Mesenteric fat pad (tissue), 1 donor: ENCODE data around the gene ULK4. TPM values are rescaled to one million over a fixed set of nuclear protein-coding genes. Genes with fewer than 3 reads are reported as not detected.
"Not testable (repeated sequence)": the region's sequence is repeated elsewhere in the genome, so short reads cannot be mapped to it uniquely, and the experiment has no call there.

ENCODE experiments used
- DNase-seq: peaks from one replicate; pipeline ENCODE4 v3.0.0-alpha.2; 2020; ENCODE audit warnings: low spot score
- total RNA-seq: library from RNA; stranded (reverse); fragmentation: NEBNext Ultra II Directional; extraction: Animal tissue kit (Norgen Biotek cat#: 25700); gene quantifications from one replicate; pipeline ENCODE4 v1.2.1, GENCODE V29; 2021
- donor health status: DM: yes; HTN: yes; CAD: no.

ULK4 gene
- total RNA-seq, 1 donor from 2014 or later: 7.9 TPM

DNA sequence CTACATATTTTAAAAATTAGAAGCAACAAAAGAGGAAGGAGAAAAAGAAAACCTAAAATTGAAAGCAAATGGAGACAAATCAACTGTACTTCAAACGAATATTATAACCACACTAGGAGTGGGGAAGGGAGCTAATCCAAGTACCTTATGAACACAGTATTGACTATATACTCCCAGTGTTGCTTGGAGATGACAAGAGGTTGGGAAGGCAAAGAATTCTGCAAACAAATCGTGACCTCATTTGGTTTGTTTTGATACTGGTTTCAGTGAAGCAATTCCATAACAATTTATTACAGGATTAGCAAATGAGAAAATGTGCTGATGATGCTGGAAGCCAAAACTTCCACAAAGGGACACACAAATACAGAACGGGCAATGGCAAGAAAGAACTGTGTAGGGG, 268.1 kb downstream of the ULK4 start:
- DNase-seq: no peak

- DNase-seq: no peak
Observed at GRCh38 chr3:41690766-41691563, 270.9 kb downstream of the ULK4 start.

GRCh38 chr3:41688595-41689380, 273.1 kb downstream of the ULK4 start:
- no peak for DNase-seq

GRCh38 chr3:41684797-41685735, 276.8 kb downstream of the ULK4 start:
- no peak for DNase-seq

DNA sequence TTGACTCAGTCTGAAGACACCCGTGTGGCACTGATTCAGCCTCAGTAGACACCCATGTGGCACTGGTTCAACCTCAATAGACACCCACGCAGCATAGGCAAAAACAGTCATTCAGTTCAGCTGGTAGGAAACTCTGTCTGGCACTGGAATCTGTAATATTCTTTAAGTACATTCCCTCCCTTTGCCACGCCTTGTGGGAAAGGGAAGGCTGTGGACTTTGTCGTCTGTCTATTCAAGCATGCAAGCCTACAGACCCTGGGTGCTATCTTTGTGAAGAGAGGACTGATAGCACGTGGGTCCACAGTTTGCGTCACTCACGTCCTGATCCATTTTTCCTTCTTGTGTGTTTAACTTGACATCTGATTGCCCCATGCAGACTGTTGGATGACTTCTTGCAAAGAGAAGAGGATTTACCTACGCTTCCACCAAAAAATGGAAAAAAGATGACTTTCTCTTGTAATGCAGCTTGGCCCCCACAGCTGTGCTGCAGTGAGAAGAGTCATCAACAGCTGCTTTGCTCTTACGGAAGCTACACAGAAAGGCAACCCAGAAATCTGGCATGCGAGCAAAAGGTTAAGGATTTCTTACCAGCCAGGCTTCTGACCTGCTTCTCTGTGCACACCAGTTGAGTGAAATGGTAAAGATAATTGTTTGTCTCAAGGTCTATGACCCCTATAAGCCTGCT, 278.1 kb downstream of the ULK4 start:
- no peak for DNase-seq

DNA sequence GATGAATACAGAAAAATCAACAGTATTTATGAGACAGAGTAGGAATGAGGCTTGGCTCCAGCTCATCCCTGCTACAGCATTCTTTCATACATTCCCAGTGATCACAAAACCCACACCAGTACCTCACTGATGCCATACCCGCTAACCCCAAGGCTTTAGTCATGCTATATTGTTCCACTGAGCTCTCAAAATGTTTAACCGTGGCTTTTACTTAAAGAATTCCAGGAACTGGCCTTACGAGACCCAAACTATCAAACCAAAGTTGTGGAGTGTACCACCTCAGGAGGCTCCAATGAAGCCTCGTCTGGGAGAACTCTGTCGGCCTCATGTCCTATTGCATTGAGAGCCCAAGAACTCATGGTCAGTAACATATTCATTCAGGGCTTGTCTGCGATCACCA, 278.9 kb downstream of the ULK4 start:
- DNase-seq: no peak

DNA sequence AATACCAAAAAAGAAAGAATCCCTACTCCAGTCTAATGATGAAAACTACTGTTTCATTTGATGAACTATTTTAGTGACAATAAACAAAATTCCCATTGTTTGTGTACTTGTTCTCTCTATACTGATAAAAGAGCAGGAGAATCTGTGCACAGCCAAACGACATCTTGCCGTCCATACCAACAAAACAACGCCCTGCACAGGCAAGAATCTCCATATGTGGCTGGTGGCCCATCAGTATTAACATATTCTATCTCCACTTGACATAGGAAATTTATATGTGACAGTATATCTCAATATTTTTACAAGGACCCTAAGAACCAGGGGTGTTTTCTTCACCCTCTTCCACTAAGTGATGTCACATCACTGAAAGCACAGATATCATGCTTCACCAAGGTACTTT, 279.5 kb downstream of the ULK4 start:
- no peak for DNase-seq

- DNase-seq: no peak
Observed at GRCh38 chr3:41681479-41681878, 280.4 kb downstream of the ULK4 start.

- no peak for DNase-seq
Observed at GRCh38 chr3:41679374-41679773, 282.5 kb downstream of the ULK4 start.

DNA sequence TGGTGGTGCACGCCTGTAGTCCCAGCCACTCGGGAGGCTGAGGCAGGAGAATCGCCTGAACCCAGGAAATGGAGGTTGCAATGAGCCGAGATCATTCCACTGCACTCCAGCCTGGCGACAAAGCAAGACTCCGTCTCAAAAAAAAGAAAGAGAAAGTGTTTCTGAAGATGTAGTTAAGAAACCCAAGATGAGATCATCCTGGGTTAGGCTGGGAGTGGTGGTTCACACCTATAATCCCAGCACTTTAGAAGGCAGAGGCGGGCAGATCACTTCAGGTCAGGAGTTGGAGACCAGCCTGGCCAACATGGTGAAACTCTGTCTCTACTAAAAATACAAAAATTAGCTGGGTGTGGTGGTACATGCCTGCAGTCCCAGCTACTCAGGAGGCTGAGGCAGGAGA, 286.8 kb downstream of the ULK4 start:
- not testable (repeated sequence) for DNase-seq

GRCh38 chr3:41674449-41674848, 287.5 kb downstream of the ULK4 start:
- DNase-seq: no peak

- no peak for DNase-seq
Observed at GRCh38 chr3:41673650-41674049, 288.3 kb downstream of the ULK4 start.

- DNase-seq: no peak
Observed at GRCh38 chr3:41668379-41668778, 293.5 kb downstream of the ULK4 start.

DNA sequence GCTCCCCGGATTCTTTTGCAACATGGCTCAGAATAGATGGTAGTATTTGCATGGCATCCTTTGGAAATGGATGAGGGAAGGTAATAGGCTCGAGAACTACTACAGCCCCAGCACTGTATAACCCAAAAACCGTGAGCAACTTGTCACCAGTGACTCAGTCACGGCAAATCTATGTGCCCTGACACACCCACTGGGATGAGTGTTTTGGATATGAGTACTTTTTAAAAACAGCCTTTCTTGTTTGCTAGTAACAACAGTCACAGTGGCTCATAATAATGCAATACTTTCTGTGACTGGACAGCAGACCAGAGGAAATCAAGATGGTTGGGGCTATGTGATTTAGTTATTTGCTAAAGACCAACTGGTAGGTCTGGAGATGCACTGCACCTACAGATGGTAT, 299.6 kb downstream of the ULK4 start:
- DNase-seq: no peak

DNA sequence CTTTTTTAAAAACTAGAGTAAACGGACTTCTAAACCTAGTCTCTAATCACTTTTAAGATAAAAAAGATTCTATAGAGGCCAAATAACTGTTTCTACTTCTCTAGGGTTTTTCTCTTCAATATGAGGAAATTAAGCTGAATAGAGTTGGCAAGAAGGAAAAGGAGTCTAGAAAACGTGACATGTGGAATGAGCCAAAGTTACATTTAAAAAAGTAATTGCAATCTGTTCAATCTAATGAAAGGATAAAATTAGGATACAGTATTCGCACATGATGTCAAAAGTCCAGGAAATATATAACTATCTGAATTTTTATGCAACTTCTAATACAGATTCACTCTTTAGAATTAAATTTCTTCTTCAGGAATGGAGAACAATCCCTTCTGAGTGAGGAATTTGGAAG, 300.1 kb downstream of the ULK4 start:
- DNase-seq: no peak

DNA sequence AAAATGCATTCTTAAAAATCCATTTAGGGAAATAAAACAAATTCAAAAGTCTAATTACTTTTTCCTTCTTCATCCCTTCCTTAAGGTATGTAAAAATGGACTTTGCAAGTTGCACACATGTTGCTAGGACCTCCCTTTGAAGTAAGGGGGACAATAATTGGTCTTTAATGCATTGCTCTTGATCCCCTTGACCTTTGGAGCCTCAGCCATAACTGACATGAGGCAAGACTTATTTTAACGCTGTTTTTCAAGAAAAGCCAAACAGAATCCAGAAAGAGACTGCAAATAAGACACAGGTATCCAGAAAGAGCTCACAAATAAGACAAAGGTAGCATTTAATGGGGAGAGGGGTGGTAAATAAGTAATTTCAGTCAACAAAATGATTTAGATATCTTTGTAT, 301.4 kb downstream of the ULK4 start:
- DNase-seq: no peak

DNA sequence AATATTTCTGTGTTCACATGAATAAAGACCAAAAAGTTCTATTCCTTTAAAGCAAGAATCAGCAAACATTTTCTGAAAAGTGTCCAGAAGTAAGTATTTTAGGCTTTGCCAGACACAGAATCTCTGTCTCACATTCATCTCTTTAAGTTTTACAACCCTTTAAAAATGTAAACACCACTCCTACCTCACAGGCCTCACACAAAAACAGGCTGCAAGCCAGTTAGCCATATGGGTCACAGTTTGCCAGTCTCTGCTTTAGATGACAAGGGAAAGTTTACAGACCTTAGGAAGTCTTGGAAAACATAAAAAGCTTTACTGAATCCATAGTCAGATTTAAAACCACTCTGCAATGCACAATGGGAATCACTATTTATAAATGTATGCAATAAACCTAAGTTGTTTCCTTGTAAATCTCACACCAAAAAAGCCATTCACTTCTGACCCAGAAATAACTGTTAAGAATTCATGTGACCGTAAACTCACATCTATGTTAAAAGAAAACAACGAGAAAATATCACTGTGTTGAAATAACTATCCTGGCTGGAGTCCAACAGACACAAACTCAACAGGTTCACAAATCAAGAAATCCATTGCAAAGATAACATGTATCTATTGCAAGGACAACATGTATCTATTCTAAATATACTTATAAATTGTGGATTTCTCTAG, 308.2 kb downstream of the ULK4 start:
- DNase-seq: no peak

GRCh38 chr3:41652931-41653330, 309.0 kb downstream of the ULK4 start:
- DNase-seq: no peak

DNA sequence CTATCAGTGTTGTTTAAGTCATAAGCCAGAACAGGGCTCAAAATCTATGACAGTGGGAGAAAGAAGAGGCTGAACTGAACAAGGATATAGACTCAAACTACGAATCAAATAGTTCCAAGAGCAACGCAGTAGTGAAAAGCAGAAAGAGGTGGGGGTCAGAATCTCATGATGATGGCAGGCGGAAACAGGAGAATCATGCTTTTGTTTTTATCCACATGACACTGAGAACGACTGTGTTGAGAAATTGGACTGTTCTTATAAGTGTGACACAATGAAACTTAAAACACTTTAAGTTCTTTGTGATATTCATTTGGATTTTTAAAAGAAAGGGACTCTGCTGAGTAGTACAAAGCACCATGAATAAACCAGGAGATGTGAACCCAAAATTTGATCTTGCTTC, 309.4 kb downstream of the ULK4 start:
- no peak for DNase-seq

DNA sequence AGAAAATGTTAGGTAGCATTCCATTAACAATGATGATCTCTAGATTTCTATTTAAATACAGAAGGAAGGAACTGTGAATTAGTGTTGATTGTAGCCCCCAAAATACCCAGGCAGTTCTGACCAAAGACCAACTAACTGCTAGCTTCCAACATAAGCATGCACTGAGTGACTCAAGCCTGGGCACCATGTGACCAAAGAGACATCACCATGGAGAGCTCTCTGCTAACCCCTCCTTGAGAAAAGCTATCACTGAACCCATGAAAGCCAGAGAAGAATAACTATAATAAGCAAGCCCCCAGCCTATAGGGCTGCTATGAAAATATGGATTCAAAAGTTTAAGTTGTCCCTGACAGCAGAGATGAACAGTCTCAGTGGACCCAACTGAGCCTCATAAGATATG, 310.2 kb downstream of the ULK4 start:
- DNase-seq: no peak
